ENCODE results near the gene HOXB8.

HOXB8 gene

DNA sequence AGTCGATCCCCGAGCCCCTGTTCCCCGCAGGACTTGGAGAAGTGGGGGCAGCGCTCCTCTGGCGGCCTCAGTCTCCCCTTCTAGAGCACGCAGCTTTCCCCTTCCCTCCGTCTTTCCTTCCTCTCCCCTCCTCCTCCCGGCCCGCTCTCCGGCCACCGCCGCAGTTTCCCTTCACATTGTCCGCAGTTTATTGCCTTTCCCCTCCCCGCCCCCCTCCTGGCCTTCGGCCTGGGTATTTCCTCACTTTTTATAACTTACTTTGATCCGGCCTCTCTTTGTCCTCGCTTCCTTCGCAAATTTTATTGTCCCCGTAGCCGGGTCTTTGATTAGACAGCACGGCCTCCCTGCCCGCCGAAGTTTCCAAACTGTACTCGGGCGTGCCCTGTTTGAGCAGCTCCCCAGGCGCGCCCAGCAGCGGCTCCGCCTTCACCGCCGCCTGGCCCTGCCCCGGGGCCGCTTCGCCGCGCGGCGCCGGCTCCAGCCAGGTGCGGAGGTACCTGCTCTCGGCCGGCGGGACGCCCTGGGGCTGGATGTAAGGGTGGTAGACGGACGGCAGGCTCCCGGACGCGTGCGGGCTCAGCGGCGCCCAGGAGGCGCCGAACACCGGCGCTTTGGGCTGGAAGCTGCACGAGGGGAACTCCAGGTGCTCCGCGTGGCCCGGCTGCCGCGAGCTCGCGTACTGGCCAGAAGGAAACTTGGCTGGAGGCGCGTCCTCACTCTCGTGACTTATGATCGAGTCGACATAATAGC, 10.6 kb upstream of the HOXB8 start:
- CTCF ChIA-PET: interaction anchor here (0.8 to 3.1 kb wide), 2 partner anchors 11 to 13 kb away, joined by 3 to 23 read pairs; no protein-coding TSS in a partner anchor
- no peak for DNase-seq (ENCODE audit: extremely low spot score)
- no peak for TF ChIP-seq SUZ12 (IDR thresholded peaks at IDR 0.05)
- TF ChIP-seq L3MBTL2 (conservative IDR thresholded peaks at IDR 0.05): no peak
- no peak for TF ChIP-seq FOXK2 (IDR thresholded peaks at IDR 0.05)
- TF ChIP-seq TARDBP (IDR thresholded peaks at IDR 0.05): no peak
- POLR2A ChIA-PET: interaction anchor here (0.8 to 4.0 kb wide), 18 partner anchors 10 to 470 kb away, joined by 3 to 23 read pairs (median 4); partner anchors contain the start of genes HOXB13 and HOXB8

DNA sequence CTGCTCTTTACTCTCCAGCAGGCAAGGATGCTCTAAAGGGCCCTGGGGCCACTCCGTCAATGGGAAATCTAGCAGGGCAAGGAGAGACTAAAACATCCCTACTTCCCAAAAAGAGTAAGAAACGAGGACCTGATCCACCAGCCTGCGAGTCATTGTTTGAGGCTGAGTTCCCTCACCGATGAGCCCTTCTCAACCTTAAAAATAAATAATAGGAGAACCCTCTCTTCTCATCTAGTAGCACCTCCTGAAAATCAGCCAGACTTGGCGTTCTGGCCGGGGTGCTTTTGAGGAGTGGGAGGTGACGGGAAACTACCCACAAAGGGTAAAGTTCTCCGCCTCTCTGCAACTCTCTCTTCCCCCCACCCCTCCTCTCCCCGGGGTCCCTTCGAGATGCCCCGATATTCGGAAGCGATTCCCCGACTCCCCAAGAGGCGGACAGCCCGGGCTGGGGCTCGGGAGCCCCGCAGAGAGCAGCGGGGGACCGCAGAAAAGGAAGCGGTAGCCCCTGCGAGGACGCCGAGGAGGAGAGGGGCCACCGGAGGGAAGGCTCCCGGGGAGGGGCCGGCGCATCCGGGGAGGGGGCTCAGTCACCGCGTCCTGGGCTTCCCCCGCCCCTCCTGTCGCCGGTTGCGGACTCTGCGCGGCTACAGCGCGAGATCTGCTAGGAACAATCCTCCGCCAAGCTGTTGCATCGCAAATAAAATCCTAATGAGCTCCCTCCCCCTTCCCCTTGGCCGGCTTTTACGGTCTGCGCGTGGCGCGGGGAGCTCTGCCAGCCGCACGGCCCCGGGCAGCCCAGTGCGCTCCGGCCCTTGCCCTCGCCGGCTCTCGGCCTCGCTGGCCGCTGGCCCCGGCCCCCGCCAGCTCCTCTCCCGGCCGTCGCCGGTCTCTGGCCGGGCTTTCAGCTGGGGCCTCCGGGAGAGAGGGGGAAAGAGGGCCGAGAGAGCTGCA, 9.7 kb upstream of the HOXB8 start:
- ChIA-PET CTCF (interaction anchor here (0.5 to 3.1 kb wide), 2 partner anchors 12 to 317 kb away, joined by 4 to 23 read pairs; no protein-coding TSS in a partner anchor), POLR2A (interaction anchor here (0.8 to 4.0 kb wide), 12 partner anchors 7 to 362 kb away, joined by 3 to 23 read pairs (median 7); no protein-coding TSS in a partner anchor)
- TF ChIP-seq FOXA1 (IDR thresholded peaks at IDR 0.05): no peak
- no peak for TF ChIP-seq LEF1 (IDR thresholded peaks at IDR 0.05; ENCODE audit: borderline replicate concordance)
- no peak for TF ChIP-seq SUZ12 (IDR thresholded peaks at IDR 0.05)
- TF ChIP-seq TARDBP (IDR thresholded peaks at IDR 0.05): no peak
- TF ChIP-seq BHLHE40 (IDR thresholded peaks at IDR 0.05; ENCODE audit: borderline replicate concordance): no peak
- TF ChIP-seq FOXM1 (IDR thresholded peaks at IDR 0.05; ENCODE audit: borderline replicate concordance): no peak
- TF ChIP-seq ZNF384 (IDR thresholded peaks at IDR 0.05): no peak
- no peak for DNase-seq (ENCODE audit: extremely low spot score)

DNA sequence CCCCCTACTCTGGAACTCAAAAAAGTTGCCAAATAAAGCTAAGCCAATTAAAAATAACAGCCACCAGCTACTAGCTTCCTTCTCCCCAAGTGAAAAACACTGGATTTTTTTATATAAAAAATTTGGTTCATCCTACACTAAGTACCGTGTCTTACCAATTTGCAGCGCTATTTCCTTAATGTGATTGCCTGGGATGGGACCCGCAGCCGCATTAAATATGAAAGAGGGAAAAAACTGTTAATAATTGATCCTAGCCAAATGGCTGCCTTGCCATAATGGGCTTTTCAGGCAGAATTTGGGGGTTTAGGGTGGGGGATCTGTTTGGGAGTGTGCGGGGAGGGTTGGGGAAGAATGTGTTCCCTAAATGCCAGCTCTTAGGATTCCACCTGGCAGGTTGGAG, 9.0 kb upstream of the HOXB8 start:
- CTCF ChIA-PET: interaction anchor here (0.5 to 2.1 kb wide), 2 partner anchors 12 to 316 kb away, joined by 4 to 6 read pairs; no protein-coding TSS in a partner anchor
- TF ChIP-seq TARDBP (IDR thresholded peaks at IDR 0.05) (no peak), LEF1 (IDR thresholded peaks at IDR 0.05; ENCODE audit: borderline replicate concordance) (no peak), FOXA1 (IDR thresholded peaks at IDR 0.05) (no peak), ARNT (IDR thresholded peaks at IDR 0.05) (no peak), SP1 (IDR thresholded peaks at IDR 0.05) (no peak), ZNF384 (IDR thresholded peaks at IDR 0.05) (no peak), ELF4 (IDR thresholded peaks at IDR 0.05) (no peak), NFRKB (IDR thresholded peaks at IDR 0.05) (no peak), FOXM1 (IDR thresholded peaks at IDR 0.05; ENCODE audit: borderline replicate concordance) (no peak), BHLHE40 (IDR thresholded peaks at IDR 0.05; ENCODE audit: borderline replicate concordance) (no peak), HDGF (IDR thresholded peaks at IDR 0.05; ENCODE audit: borderline replicate concordance) (no peak), FOXK2 (IDR thresholded peaks at IDR 0.05) (no peak), CTBP1 (IDR thresholded peaks at IDR 0.05; ENCODE audit: borderline replicate concordance) (no peak), L3MBTL2 (conservative IDR thresholded peaks at IDR 0.05) (no peak), SUZ12 (IDR thresholded peaks at IDR 0.05) (no peak)
- TF ChIP-seq, protein P1, sequence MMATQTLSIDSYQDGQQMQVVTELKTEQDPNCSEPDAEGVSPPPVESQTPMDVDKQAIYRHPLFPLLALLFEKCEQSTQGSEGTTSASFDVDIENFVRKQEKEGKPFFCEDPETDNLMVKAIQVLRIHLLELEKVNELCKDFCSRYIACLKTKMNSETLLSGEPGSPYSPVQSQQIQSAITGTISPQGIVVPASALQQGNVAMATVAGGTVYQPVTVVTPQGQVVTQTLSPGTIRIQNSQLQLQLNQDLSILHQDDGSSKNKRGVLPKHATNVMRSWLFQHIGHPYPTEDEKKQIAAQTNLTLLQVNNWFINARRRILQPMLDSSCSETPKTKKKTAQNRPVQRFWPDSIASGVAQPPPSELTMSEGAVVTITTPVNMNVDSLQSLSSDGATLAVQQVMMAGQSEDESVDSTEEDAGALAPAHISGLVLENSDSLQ (IDR thresholded peaks at IDR 0.05): no peak
- POLR2A ChIA-PET: interaction anchor here (1.2 to 1.9 kb wide), 3 partner anchors 8 to 15 kb away, joined by 7 to 9 read pairs (median 7); partner anchors contain the start of gene HOXB8
- no peak for DNase-seq (ENCODE audit: extremely low spot score)

DNA sequence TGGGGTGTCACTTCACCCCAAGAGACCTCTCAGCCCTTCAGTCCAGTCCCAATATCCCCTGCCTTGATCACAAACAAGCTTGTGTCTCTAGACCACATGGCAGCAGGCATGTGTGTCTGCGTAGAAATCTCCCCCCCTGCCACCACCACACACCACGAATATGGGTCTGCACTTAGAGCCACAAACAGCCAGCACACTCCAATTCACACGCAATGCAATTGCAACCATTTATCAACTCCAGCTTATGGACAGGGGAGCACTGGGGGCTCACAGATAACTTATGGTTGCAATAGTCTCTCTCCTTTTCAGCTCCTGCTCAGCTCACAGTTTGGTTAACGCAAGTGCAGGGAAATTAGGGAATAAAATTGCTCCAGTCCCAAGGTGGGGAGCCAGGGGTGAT, 8.5 kb upstream of the HOXB8 start:
- CTCF ChIA-PET: interaction anchor here (2.1 kb wide), 1 partner anchor 13 kb away, joined by 6 read pairs; no protein-coding TSS in a partner anchor
- no peak for DNase-seq (ENCODE audit: extremely low spot score)
- TF ChIP-seq ARNT (IDR thresholded peaks at IDR 0.05): peak; percentile 81
- TF ChIP-seq ZNF384 (IDR thresholded peaks at IDR 0.05): no peak
- no peak for TF ChIP-seq BHLHE40 (IDR thresholded peaks at IDR 0.05; ENCODE audit: borderline replicate concordance)
- TF ChIP-seq FOXM1 (IDR thresholded peaks at IDR 0.05; ENCODE audit: borderline replicate concordance): 0 out of 2 replicates have a peak, but pooled peaks have one; percentile 9
- no peak; the same call in 1 of the 2 replicates for TF ChIP-seq CTBP1 (IDR thresholded peaks at IDR 0.05; ENCODE audit: borderline replicate concordance)
- TF ChIP-seq NFRKB (IDR thresholded peaks at IDR 0.05): no peak
- no peak for TF ChIP-seq ELF4 (IDR thresholded peaks at IDR 0.05)
- TF ChIP-seq SUZ12 (IDR thresholded peaks at IDR 0.05): no peak
- TF ChIP-seq L3MBTL2 (conservative IDR thresholded peaks at IDR 0.05): peak; percentile 43; the same call in 1 of the 2 replicates
- TF ChIP-seq, protein P1 (IDR thresholded peaks at IDR 0.05): peak; percentile 67
- POLR2A ChIA-PET: interaction anchor here (0.8 to 1.9 kb wide), 7 partner anchors 8 to 120 kb away, joined by 3 to 9 read pairs (median 6); partner anchors contain the start of gene HOXB8

DNA sequence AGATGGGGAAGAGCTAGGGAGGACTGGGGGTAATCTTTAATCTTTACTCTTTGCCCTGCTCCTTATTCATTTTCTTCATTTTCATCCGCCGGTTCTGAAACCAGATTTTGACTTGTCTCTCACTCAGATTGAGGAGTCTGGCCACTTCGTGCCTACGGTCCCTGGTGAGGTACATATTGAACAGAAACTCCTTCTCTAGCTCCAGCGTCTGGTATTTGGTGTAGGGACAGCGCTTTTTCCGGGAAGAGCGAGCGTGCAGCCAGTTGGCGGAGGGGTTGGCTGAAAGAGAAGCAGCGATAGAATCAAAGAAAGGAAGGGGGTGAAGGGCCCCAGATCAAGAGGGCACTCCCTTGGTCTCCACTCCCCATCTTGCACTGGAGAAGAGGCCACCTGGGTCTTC, 7.8 kb upstream of the HOXB8 start:
- ChIA-PET CTCF (interaction anchor here (1.6 to 2.1 kb wide), 2 partner anchors 14 to 464 kb away, joined by 3 to 6 read pairs; no protein-coding TSS in a partner anchor), POLR2A (interaction anchor here (0.8 to 2.7 kb wide), 11 partner anchors 8 to 407 kb away, joined by 3 to 9 read pairs (median 4); partner anchors contain the start of genes HOXB13 and HOXB8)
- no peak for DNase-seq (ENCODE audit: extremely low spot score)
- TF ChIP-seq ELF4 (IDR thresholded peaks at IDR 0.05) (no peak), L3MBTL2 (conservative IDR thresholded peaks at IDR 0.05) (no peak), TARDBP (IDR thresholded peaks at IDR 0.05) (no peak), FOXA1 (IDR thresholded peaks at IDR 0.05) (no peak), FOXM1 (IDR thresholded peaks at IDR 0.05; ENCODE audit: borderline replicate concordance) (no peak), HDGF (IDR thresholded peaks at IDR 0.05; ENCODE audit: borderline replicate concordance) (no peak), NFRKB (IDR thresholded peaks at IDR 0.05) (no peak), FOXK2 (IDR thresholded peaks at IDR 0.05) (no peak), ZNF384 (IDR thresholded peaks at IDR 0.05) (no peak), CTBP1 (IDR thresholded peaks at IDR 0.05; ENCODE audit: borderline replicate concordance) (no peak), SP1 (IDR thresholded peaks at IDR 0.05) (no peak), BHLHE40 (IDR thresholded peaks at IDR 0.05; ENCODE audit: borderline replicate concordance) (no peak), LEF1 (IDR thresholded peaks at IDR 0.05; ENCODE audit: borderline replicate concordance) (no peak)
- TF ChIP-seq, protein P1 (IDR thresholded peaks at IDR 0.05): no peak
